Activated naive CD4-positive, alpha-beta T cell treated with anti-CD3 and anti-CD28 coated beads, Interleukin-2, amount 50 U/mL, for 24 hours (primary cell): Measurements from ENCODE around the gene RLIM.
"Not testable (repeated sequence)": the region's sequence is repeated elsewhere in the genome, so short reads cannot be mapped to it uniquely, and the experiment has no call there.

Experiments
- H3K27ac Mint-ChIP-seq: one replicate; pipeline ENCODE4 v1.8.0; 2021; ENCODE audit warnings: mild to moderate bottlenecking, mixed read lengths
- H3K27me3 Mint-ChIP-seq: one replicate; pipeline ENCODE4 v1.8.0; 2021; ENCODE audit warnings: mixed read lengths
- H3K36me3 Mint-ChIP-seq: one replicate; pipeline ENCODE4 v1.8.0; 2021; ENCODE audit warnings: mixed read lengths
- H3K4me1 Mint-ChIP-seq: one replicate; pipeline ENCODE4 v1.8.0; 2021; ENCODE audit warnings: mixed read lengths
- H3K4me3 Mint-ChIP-seq: one replicate; pipeline ENCODE4 v1.8.0; 2021; ENCODE audit warnings: mild to moderate bottlenecking, mixed read lengths
- H3K9me3 Mint-ChIP-seq: one replicate; pipeline ENCODE4 v1.8.0; 2021; ENCODE audit warnings: mixed read lengths

Gene RLIM

GRCh38 chrX:74614093-74614909 is at the start of gene RLIM:
RLIM (minus strand) TSS chrX:74614624; CDS start chrX:74595977, 18,647 bp downstream.
- H3K9me3 Mint-ChIP-seq = no peaks in the 10 kb centered on the region
- peak within 1 kb of the TSS; percentile 100 for H3K27ac Mint-ChIP-seq
- no peaks in the 10 kb centered on the region for H3K27me3 Mint-ChIP-seq
- peaks cover 3% of the 10 kb centered on the region for H3K36me3 Mint-ChIP-seq
- peak within 1 kb of the TSS; percentile 99 for H3K4me3 Mint-ChIP-seq
- peaks cover 31% of the 10 kb centered on the region for H3K4me1 Mint-ChIP-seq

GRCh38 chrX:74656079-74656745 is 41.8 kb upstream of the RLIM start:
- no peak overlapping the region for H3K27ac Mint-ChIP-seq
- H3K4me1 Mint-ChIP-seq = peaks cover 3% of the 10 kb centered on the region
- no peaks in the 10 kb centered on the region for H3K27me3 Mint-ChIP-seq
- no peaks in the 10 kb centered on the region for H3K9me3 Mint-ChIP-seq
- H3K4me3 Mint-ChIP-seq = no peak overlapping the region
- H3K36me3 Mint-ChIP-seq = peaks cover 1% of the 10 kb centered on the region

GRCh38 chrX:74654953-74655352 is 40.5 kb upstream of the RLIM start:
- not testable (repeated sequence) for H3K27ac Mint-ChIP-seq, H3K9me3 Mint-ChIP-seq, H3K36me3 Mint-ChIP-seq, H3K27me3 Mint-ChIP-seq, H3K4me3 Mint-ChIP-seq, H3K4me1 Mint-ChIP-seq

- Mint-ChIP-seq H3K27me3 (no peaks in the 10 kb centered on the region), H3K4me3 (no peak overlapping the region)
These were observed 22.4 kb upstream of the RLIM start for GRCh38 chrX:74636749-74637314.

GRCh38 chrX:74613370-74614092 is 893 bp downstream of the RLIM start:
- Mint-ChIP-seq H3K27ac (peak overlapping the region; percentile 100), H3K4me1 (peaks cover 35% of the 10 kb centered on the region), H3K27me3 (no peaks in the 10 kb centered on the region), H3K36me3 (peaks cover 3% of the 10 kb centered on the region), H3K9me3 (no peaks in the 10 kb centered on the region), H3K4me3 (peak overlapping the region; percentile 99)

More at GRCh38 chrX:74636749-74637314, 22.4 kb upstream of the RLIM start:
- no peak overlapping the region for H3K27ac Mint-ChIP-seq
- H3K9me3 Mint-ChIP-seq = no peaks in the 10 kb centered on the region
- H3K4me1 Mint-ChIP-seq = no peaks in the 10 kb centered on the region
- H3K36me3 Mint-ChIP-seq = no peaks in the 10 kb centered on the region

GRCh38 chrX:74606799-74607198 is 7.6 kb downstream of the RLIM start:
- H3K27ac Mint-ChIP-seq = no peak overlapping the region
- H3K36me3 Mint-ChIP-seq = peaks cover 10% of the 10 kb centered on the region
- H3K4me3 Mint-ChIP-seq = no peak overlapping the region
- H3K4me1 Mint-ChIP-seq = peaks cover 57% of the 10 kb centered on the region
- H3K27me3 Mint-ChIP-seq = no peaks in the 10 kb centered on the region
- H3K9me3 Mint-ChIP-seq = no peaks in the 10 kb centered on the region

GRCh38 chrX:74606342-74606741 is 8.1 kb downstream of the RLIM start:
- H3K4me3 Mint-ChIP-seq = no peak overlapping the region
- no peaks in the 10 kb centered on the region for H3K27me3 Mint-ChIP-seq
- no peak overlapping the region for H3K27ac Mint-ChIP-seq
- peaks cover 57% of the 10 kb centered on the region for H3K4me1 Mint-ChIP-seq
- H3K9me3 Mint-ChIP-seq = no peaks in the 10 kb centered on the region
- peaks cover 10% of the 10 kb centered on the region for H3K36me3 Mint-ChIP-seq

- Mint-ChIP-seq H3K4me1 (peaks cover 60% of the 10 kb centered on the region), H3K36me3 (peaks cover 12% of the 10 kb centered on the region)
These were observed 11.4 kb downstream of the RLIM start for GRCh38 chrX:74603040-74603439.

GRCh38 chrX:74602142-74602541 is 12.3 kb downstream of the RLIM start:
- Mint-ChIP-seq H3K36me3 (peaks cover 12% of the 10 kb centered on the region), H3K9me3 (no peaks in the 10 kb centered on the region), H3K27me3 (no peaks in the 10 kb centered on the region), H3K4me1 (peaks cover 60% of the 10 kb centered on the region), H3K4me3 (no peak overlapping the region), H3K27ac (no peak overlapping the region)

More at GRCh38 chrX:74603040-74603439, 11.4 kb downstream of the RLIM start:
- Mint-ChIP-seq H3K27me3 (no peaks in the 10 kb centered on the region), H3K4me3 (no peak overlapping the region), H3K27ac (peak overlapping the region; percentile 41), H3K9me3 (no peaks in the 10 kb centered on the region)

GRCh38 chrX:74593593-74593992 is 20.8 kb downstream of the RLIM start:
- Mint-ChIP-seq H3K4me1 (no peaks in the 10 kb centered on the region), H3K27me3 (no peaks in the 10 kb centered on the region), H3K4me3 (no peak overlapping the region), H3K9me3 (no peaks in the 10 kb centered on the region), H3K27ac (no peak overlapping the region), H3K36me3 (peaks cover 9% of the 10 kb centered on the region)

- H3K36me3 Mint-ChIP-seq = peaks cover 3% of the 10 kb centered on the region
- H3K27me3 Mint-ChIP-seq = no peaks in the 10 kb centered on the region
- no peak overlapping the region for H3K4me3 Mint-ChIP-seq
- H3K27ac Mint-ChIP-seq = no peak overlapping the region
- H3K9me3 Mint-ChIP-seq = no peaks in the 10 kb centered on the region
- peaks cover 4% of the 10 kb centered on the region for H3K4me1 Mint-ChIP-seq
These were observed 28.7 kb downstream of the RLIM start for GRCh38 chrX:74585766-74586165.

- H3K4me1 Mint-ChIP-seq = peaks cover under 1% of the 10 kb centered on the region
- H3K27ac Mint-ChIP-seq = peak overlapping the region; percentile 59
- H3K36me3 Mint-ChIP-seq = no peaks in the 10 kb centered on the region
- no peaks in the 10 kb centered on the region for H3K9me3 Mint-ChIP-seq
- no peak overlapping the region for H3K4me3 Mint-ChIP-seq
- H3K27me3 Mint-ChIP-seq = no peaks in the 10 kb centered on the region
These were observed 34.7 kb downstream of the RLIM start for GRCh38 chrX:74579597-74580198.

- Mint-ChIP-seq H3K27me3 (no peaks in the 10 kb centered on the region), H3K4me3 (no peak overlapping the region), H3K4me1 (no peaks in the 10 kb centered on the region), H3K9me3 (no peaks in the 10 kb centered on the region), H3K36me3 (no peaks in the 10 kb centered on the region), H3K27ac (no peak overlapping the region)
These were observed 36.3 kb downstream of the RLIM start for GRCh38 chrX:74578137-74578536.

- Mint-ChIP-seq H3K27ac (no peak overlapping the region), H3K4me3 (no peak overlapping the region), H3K36me3 (peaks cover 1% of the 10 kb centered on the region), H3K27me3 (no peaks in the 10 kb centered on the region), H3K4me1 (no peaks in the 10 kb centered on the region), H3K9me3 (no peaks in the 10 kb centered on the region)
These were observed 57.0 kb downstream of the RLIM start for GRCh38 chrX:74557378-74557777.

GRCh38 chrX:74551934-74552333 is 62.5 kb downstream of the RLIM start:
- peaks cover 4% of the 10 kb centered on the region for H3K4me1 Mint-ChIP-seq
- H3K27ac Mint-ChIP-seq = no peak overlapping the region
- no peaks in the 10 kb centered on the region for H3K27me3 Mint-ChIP-seq
- no peak overlapping the region for H3K4me3 Mint-ChIP-seq
- no peaks in the 10 kb centered on the region for H3K36me3 Mint-ChIP-seq
- H3K9me3 Mint-ChIP-seq = no peaks in the 10 kb centered on the region
